HCT116 (cell line): ENCODE measurements around the gene SLC10A7. TPM values are rescaled to one million over a fixed set of nuclear protein-coding genes. Genes with fewer than 3 reads are reported as not detected.

ENCODE experiments used
- ATAC-seq: fragments of 200-7000 bp; cut with Tn5 transposase; 2 replicates; pipeline ENCODE4 v1.9.1; 2020; ENCODE audit warnings: mild to moderate bottlenecking, moderate library complexity
- BruUV-seq: library from RNA; stranded (reverse); fragments of 400-500 nt; replicated peaks from 2 replicates; lab custom pipeline; 2021; lab: Mats Ljungman, UMichigan
- CTCF ChIA-PET: fragments of 300-600 bp; sonication (Branson Sonifier 250); formaldehyde crosslinking; loops from one replicate; lab custom pipeline; 2021; ENCODE audit warnings: antibody characterized with exemption; lab: Charles Lee
- POLR2A ChIA-PET: fragments of 300-600, 350-600 bp; sonication (Branson Sonifier 250); formaldehyde crosslinking; loops from one replicate; lab custom pipeline; 2021; ENCODE audit warnings: antibody characterized with exemption; lab: Charles Lee
- RAD21 ChIA-PET, 2 experiments: fragments of 300-600 bp; sonication (Branson Sonifier 250); formaldehyde crosslinking; loops; one replicate each; lab custom pipeline; 2023; ENCODE audit warnings: low total read pairs in 2 of 2; ENCODE audit not compliant: uncharacterized antibody in 2 of 2, unreplicated experiment in 2 of 2, low non-redundant PET in 1 of 2; lab: Charles Lee
- DNase-seq: peaks from one replicate; pipeline ENCODE4 v3.0.0-alpha.2; 2010; ENCODE audit warnings: low read depth, low spot score
- H2AFZ ChIP-seq: fragments of 200-600 bp; shearing (Covaris generic), sonication (generic); 2 replicates; pipeline ENCODE4 v1.6.1; 2017; ENCODE audit warnings: low read depth, mixed run types, mixed read lengths, antibody characterized with exemption, low read length; ENCODE audit not compliant: poor library complexity, severe bottlenecking
- H3K27ac ChIP-seq: 2 replicates; pipeline ENCODE4 v1.5.1; 2012; ENCODE audit warnings: low read depth, low read length
- H3K27me3 ChIP-seq: fragments of 200-600 bp; sonication (generic); 2 replicates; pipeline ENCODE4 v1.6.1; 2016; ENCODE audit warnings: mixed run types, low read length, mixed read lengths; ENCODE audit not compliant: insufficient read depth
- H3K36me3 ChIP-seq, 2 experiments: fragments of 200-500 bp in 1 of 2; fragments of 200-600 bp in 1 of 2; sonication (Bioruptor generic) in 1 of 2; sonication (generic) in 1 of 2; 2 replicates each; pipeline versions ENCODE4 v1.5.1 to v1.6.1; 2014 to 2016; ENCODE audit warnings: low read length in 2 of 2, inconsistent platforms in 1 of 2, mixed read lengths in 1 of 2, mixed run types in 1 of 2; ENCODE audit not compliant: insufficient read depth in 2 of 2, control insufficient read depth in 1 of 2
- H3K4me1 ChIP-seq, 2 experiments: fragments of 200-600 bp in 1 of 2; sonication (generic) in 1 of 2; 2 replicates each; pipeline versions ENCODE4 v1.5.1 to v1.6.1; 2012 to 2017; ENCODE audit warnings: low read length in 2 of 2, inconsistent platforms in 1 of 2, mild to moderate bottlenecking in 1 of 2, mixed read lengths in 1 of 2, mixed run types in 1 of 2, moderate library complexity in 1 of 2; ENCODE audit not compliant: insufficient read depth in 2 of 2, control insufficient read depth in 1 of 2
- H3K4me2 ChIP-seq: fragments of 200-600 bp; sonication (generic); 2 replicates; pipeline ENCODE4 v1.6.1; 2017; ENCODE audit warnings: mixed run types, low read length, mixed read lengths
- H3K4me3 ChIP-seq, 2 experiments: fragments of 200-600 bp in 1 of 2; sonication (generic) in 1 of 2; replicated peaks in 1 of 2; 2 replicates each; pipeline ENCODE4 v1.5.1; 2011 to 2016; ENCODE audit warnings: low read length in 2 of 2, control low read depth in 1 of 2, low read depth in 1 of 2, mild to moderate bottlenecking in 1 of 2, mixed read lengths in 1 of 2, mixed run types in 1 of 2
- H3K79me2 ChIP-seq: fragments of 200-600 bp; sonication (generic); 2 replicates; pipeline ENCODE4 v1.6.1; 2017; ENCODE audit warnings: mild to moderate bottlenecking, mixed run types, low read length, moderate library complexity, mixed read lengths; ENCODE audit not compliant: insufficient read depth
- H3K9ac ChIP-seq: fragments of 200-600 bp; sonication (generic); 2 replicates; pipeline ENCODE4 v1.6.1; 2016; ENCODE audit warnings: low read length, mixed read lengths
- H3K9me2 ChIP-seq: fragments of 200-600 bp; sonication (generic), shearing (Covaris generic); 2 replicates; pipeline ENCODE4 v1.6.1; 2017; ENCODE audit warnings: mixed run types, mild to moderate bottlenecking, moderate library complexity; ENCODE audit not compliant: insufficient read depth
- H3K9me3 ChIP-seq, 2 experiments: fragments of 200-500 bp in 1 of 2; fragments of 200-600 bp in 1 of 2; sonication (Bioruptor generic) in 1 of 2; sonication (generic) in 1 of 2; 2 replicates each; pipeline ENCODE4 v1.6.1; 2014 to 2017; ENCODE audit warnings: low read length in 2 of 2, mixed read lengths in 2 of 2, inconsistent platforms in 1 of 2, low read depth in 1 of 2, mild to moderate bottlenecking in 1 of 2, mixed run types in 1 of 2, moderate library complexity in 1 of 2; ENCODE audit not compliant: control insufficient read depth in 1 of 2, insufficient read depth in 1 of 2
- H4K20me1 ChIP-seq: fragments of 200-600 bp; sonication (generic), shearing (Covaris generic); 2 replicates; pipeline ENCODE4 v1.6.1; 2017; ENCODE audit warnings: mixed run types, mild to moderate bottlenecking, moderate library complexity; ENCODE audit not compliant: insufficient read depth
- ATF3 ChIP-seq: IDR thresholded peaks from 2 replicates; pipeline ENCODE4 v1.6.1; 2012
- CEBPB ChIP-seq: IDR thresholded peaks from 2 replicates; pipeline ENCODE4 v1.6.1; 2012; ENCODE audit warnings: low read depth
- CTCF ChIP-seq, 3 experiments: fragments of 200-600 bp in 1 of 3; sonication (generic) in 1 of 3; IDR thresholded peaks in 2 of 3; conservative IDR thresholded peaks in 1 of 3; 2 replicates each; pipeline ENCODE4 v1.5.1; 2012 to 2017; ENCODE audit warnings: low read depth in 2 of 3, low read length in 2 of 3, antibody characterized with exemption in 1 of 3, borderline replicate concordance in 1 of 3, control low read depth in 1 of 3, mild to moderate bottlenecking in 1 of 3, mixed read lengths in 1 of 3, mixed run types in 1 of 3, moderate library complexity in 1 of 3; ENCODE audit not compliant: insufficient read depth in 1 of 3
- ELF1 ChIP-seq: IDR thresholded peaks from 2 replicates; pipeline ENCODE4 v1.6.1; 2012; ENCODE audit warnings: low read depth, borderline replicate concordance
- EZH2 ChIP-seq: fragments of 200-600 bp; sonication (generic); IDR thresholded peaks from 2 replicates; pipeline ENCODE4 v1.6.1; 2017; ENCODE audit warnings: antibody characterized with exemption, mixed run types
- EZH2phosphoT487 ChIP-seq: fragments of 200-600 bp; IDR thresholded peaks from 2 replicates; pipeline ENCODE4 v1.6.1; 2018; ENCODE audit warnings: antibody characterized with exemption, borderline replicate concordance
- FOSL1 ChIP-seq: IDR thresholded peaks from 2 replicates; pipeline ENCODE4 v1.6.1; 2012; ENCODE audit warnings: low read depth
- JUND ChIP-seq: IDR thresholded peaks from 2 replicates; pipeline ENCODE4 v1.6.1; 2012
- MAX ChIP-seq: IDR thresholded peaks from 2 replicates; pipeline ENCODE4 v1.6.1; 2012
- POLR2AphosphoS5 ChIP-seq: IDR thresholded peaks from 2 replicates; pipeline ENCODE4 v1.6.1; 2011; ENCODE audit warnings: mild to moderate bottlenecking, low read depth, low read length, moderate library complexity
- RAD21 ChIP-seq: IDR thresholded peaks from 2 replicates; pipeline ENCODE4 v1.6.1; 2012; ENCODE audit warnings: low read depth, mild to moderate bottlenecking
- REST ChIP-seq: IDR thresholded peaks from 2 replicates; pipeline ENCODE4 v1.6.1; 2012; ENCODE audit warnings: low read depth
- SIN3A ChIP-seq: IDR thresholded peaks from 2 replicates; pipeline ENCODE4 v1.6.1; 2012; ENCODE audit warnings: low read depth
- SP1 ChIP-seq: IDR thresholded peaks from 2 replicates; pipeline ENCODE4 v1.6.1; 2012; ENCODE audit warnings: low read depth
- SRF ChIP-seq: IDR thresholded peaks from 2 replicates; pipeline ENCODE4 v1.6.1; 2012; ENCODE audit warnings: low read depth
- TCF7L2 ChIP-seq: IDR thresholded peaks from 2 replicates; pipeline ENCODE4 v1.7.0; 2011; ENCODE audit warnings: borderline replicate concordance, inconsistent platforms; ENCODE audit not compliant: insufficient read depth, insufficient read length; ENCODE audit errors: extremely low read depth
- YY1 ChIP-seq: IDR thresholded peaks from 2 replicates; pipeline ENCODE4 v1.6.1; 2011; ENCODE audit warnings: low read length, low read depth, moderate library complexity, mild to moderate bottlenecking; ENCODE audit not compliant: insufficient replicate concordance; ENCODE audit errors: extremely low read depth
- ZBTB33 ChIP-seq: IDR thresholded peaks from 2 replicates; pipeline ENCODE4 v1.6.1; 2011; ENCODE audit warnings: mild to moderate bottlenecking, low read length, moderate library complexity; ENCODE audit not compliant: insufficient replicate concordance; ENCODE audit errors: extremely low read depth
- ZFX ChIP-seq: fragments of 450-650 bp; IDR thresholded peaks from 2 replicates; pipeline ENCODE4 v1.6.1; 2017
- intact Hi-C: fragments of 100-400 bp; cut with micrococcal nuclease; formaldehyde crosslinking; loops from 2 replicates; pipeline ENCODE4 v1.10.0; 2022
- total RNA-seq: library from RNA; stranded (reverse); gene quantifications from one replicate; pipeline ENCODE4 v1.2.1, GENCODE V29; 2021; ENCODE audit not compliant: unreplicated experiment

The SLC10A7 gene
- total RNA-seq, 1 experiment from 2014 or later: 5.5 TPM

GRCh38 chr4:146442801-146443200, 78.9 kb downstream of the SLC10A7 start:
- ChIA-PET POLR2A (no interaction called here), RAD21 (no interaction called here)
- DNase-seq (no peak), ATAC-seq (no peak)
- no TSS peak for BruUV-seq
- no peak overlapping the region for H3K27ac ChIP-seq
- TF ChIP-seq REST: no peak
- TF ChIP-seq CEBPB: no peak
- no peak for TF ChIP-seq EZH2
- no peak for TF ChIP-seq SP1
- TF ChIP-seq SIN3A: no peak
- no peak for TF ChIP-seq JUND
- no peak for TF ChIP-seq TCF7L2
- TF ChIP-seq POLR2AphosphoS5: no peak
- TF ChIP-seq ZFX: no peak
- TF ChIP-seq YY1: no peak
- TF ChIP-seq FOSL1: no peak
- no peak for TF ChIP-seq RAD21
- no peak for TF ChIP-seq ELF1
- no peak for TF ChIP-seq EZH2phosphoT487
- no peak for TF ChIP-seq ATF3
- no peak for TF ChIP-seq SRF
- TF ChIP-seq CTCF (IDR thresholded peaks at IDR 0.05 in 2 of 3, conservative IDR thresholded peaks at IDR 0.05 in 1 of 3; ENCODE audit: borderline replicate concordance in 1 of 3, insufficient read depth in 1 of 3, low read depth in 2 of 3, low read length in 2 of 3): no peak
- no peak for TF ChIP-seq ZBTB33
- TF ChIP-seq MAX: no peak
- TF ChIP-seq, all 23 proteins: peak for 0
- Histone ChIP-seq H2AFZ (no peak overlapping the region), H4K20me1 (no peaks in the 10 kb centered on the region), H3K4me2 (no peak overlapping the region), H3K4me3 (no peak overlapping the region), H3K9ac (no peak overlapping the region), H3K79me2 (no peaks in the 10 kb centered on the region), H3K27me3 (no peaks in the 10 kb centered on the region), H3K9me2 (no peaks in the 10 kb centered on the region), H3K9me3 (no peaks in the 10 kb centered on the region), H3K36me3 (no peaks in the 10 kb centered on the region), H3K4me1 (no peaks in the 10 kb centered on the region)
- CTCF ChIA-PET: no interaction called here
- intact Hi-C loops: no loop called here
